Fibroblast of skin of left biceps (primary cell): ENCODE results near the gene LAMB4.

Experiments
- DNase-seq, 2 experiments: peaks; one replicate each; pipeline ENCODE4 v3.0.0-alpha.2; 2013; ENCODE audit warnings: low read depth in 2 of 2

Gene LAMB4

GRCh38 chr7:108079648-108080591, 50.2 kb downstream of the LAMB4 start:
- DNase-seq, result peak; percentile 97 to 98

- DNase-seq, result no peak
Observed at GRCh38 chr7:108079276-108079647, 50.9 kb downstream of the LAMB4 start.

- DNase-seq, result no peak
Observed at GRCh38 chr7:108078691-108079090, 51.5 kb downstream of the LAMB4 start.

GRCh38 chr7:108078211-108078673, 51.9 kb downstream of the LAMB4 start:
- DNase-seq, result no peak

DNA sequence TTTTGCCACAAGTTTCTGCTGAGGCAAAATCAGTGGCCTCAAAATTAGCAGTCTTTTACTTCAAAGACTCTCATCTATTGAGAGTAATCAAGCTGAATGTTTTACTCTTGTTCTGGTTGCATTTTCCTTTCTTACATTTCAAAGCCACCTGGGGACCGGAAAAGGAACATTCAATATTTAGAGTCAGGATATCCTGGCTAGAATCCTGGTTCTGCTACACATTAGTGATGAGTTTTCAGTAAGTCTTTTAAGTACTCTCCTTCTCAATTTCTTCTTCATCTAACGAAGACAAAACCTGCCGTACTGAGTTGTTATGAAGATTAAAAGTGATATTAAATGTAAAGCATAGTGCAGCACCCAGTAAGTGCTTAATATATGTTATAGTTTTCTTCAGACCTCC, 52.5 kb downstream of the LAMB4 start:
- DNase-seq, result no peak

DNA sequence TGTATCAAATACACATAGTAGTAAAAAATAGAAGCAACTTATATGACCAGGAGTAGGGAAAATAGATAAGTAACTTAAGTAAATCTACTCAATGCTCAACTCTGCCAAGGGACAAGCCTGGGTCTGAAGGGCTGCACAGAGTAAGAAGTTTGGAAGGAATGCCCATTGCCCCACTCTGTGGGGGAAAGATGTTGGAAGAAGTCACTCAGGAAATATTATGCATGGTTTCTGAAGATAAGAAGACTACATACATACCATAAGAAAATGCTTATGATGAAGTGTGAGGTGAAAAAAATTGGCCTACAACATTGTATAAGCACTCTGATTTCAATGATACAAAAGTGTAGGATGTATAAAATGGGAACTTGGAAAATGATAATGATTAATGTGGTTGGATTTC, 54.0 kb downstream of the LAMB4 start:
- DNase-seq, result no peak

- DNase-seq, result no peak
Observed at GRCh38 chr7:108073305-108074070, 56.7 kb downstream of the LAMB4 start.

- DNase-seq, result no peak
Observed at GRCh38 chr7:108072739-108073138, 57.4 kb downstream of the LAMB4 start.

DNA sequence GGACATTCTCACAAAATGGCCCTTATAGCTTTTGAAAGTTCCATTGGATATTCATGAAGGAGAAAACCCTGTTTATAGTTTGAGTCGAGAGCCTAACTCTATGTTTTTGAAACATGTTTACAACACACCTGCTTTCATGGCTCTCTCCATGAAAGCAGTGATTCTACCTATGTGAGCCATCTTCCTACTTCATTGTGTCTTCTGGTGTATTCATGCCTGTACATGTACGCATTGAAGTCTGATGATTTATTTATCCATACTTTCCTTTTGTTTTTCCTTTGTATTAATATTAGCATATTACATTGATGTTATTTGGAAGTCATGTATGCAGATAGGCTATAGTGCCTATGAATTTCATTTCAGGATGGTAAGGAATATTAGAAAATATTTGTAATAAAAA, 58.0 kb downstream of the LAMB4 start:
- no peak for DNase-seq

DNA sequence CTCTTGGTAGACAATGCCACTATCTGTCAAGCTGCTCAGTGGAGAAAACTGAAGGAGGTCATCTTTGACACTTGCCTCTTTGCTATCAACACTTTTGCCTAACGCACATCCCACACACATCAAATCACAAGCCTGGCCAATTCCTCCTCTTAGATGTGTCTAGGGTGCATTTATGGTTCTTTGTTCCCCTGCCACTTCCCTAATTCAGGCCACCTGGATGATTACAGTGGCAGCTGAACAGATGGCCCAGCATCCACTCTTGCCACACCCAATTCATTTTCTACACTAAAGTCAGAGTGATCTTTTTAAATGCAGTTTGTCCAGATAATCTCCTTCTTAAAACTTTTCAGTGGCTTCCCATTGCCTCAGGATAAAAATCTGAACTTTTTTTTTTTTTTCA, 58.6 kb downstream of the LAMB4 start:
- no peak for DNase-seq

GRCh38 chr7:108069646-108070045, 60.5 kb downstream of the LAMB4 start:
- no peak for DNase-seq

- no peak for DNase-seq
Observed at GRCh38 chr7:108067844-108068243, 62.3 kb downstream of the LAMB4 start.

- DNase-seq, result no peak
Observed at GRCh38 chr7:108066486-108066885, 63.7 kb downstream of the LAMB4 start.

DNA sequence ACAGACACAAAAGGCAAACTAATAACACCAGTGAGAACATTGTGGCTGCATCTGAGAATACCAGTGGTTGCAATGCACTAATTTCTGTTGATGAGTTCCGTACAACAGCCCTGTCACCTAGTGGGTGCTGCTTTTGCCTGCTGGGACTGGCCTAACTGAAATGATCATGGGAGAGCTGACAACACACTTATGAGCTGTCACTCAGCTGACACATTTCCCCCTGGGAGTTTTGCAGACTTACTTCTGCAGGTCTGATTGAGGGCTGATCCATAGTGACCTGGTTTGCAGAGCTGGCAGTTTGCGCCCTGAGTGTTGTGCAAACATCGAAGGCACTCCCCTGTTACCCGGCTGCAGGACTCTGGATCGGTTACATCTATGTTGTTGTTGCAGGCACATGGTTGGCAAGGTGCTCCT, 66.6 kb downstream of the LAMB4 start:
- DNase-seq, result no peak

GRCh38 chr7:108062250-108063014, 67.7 kb downstream of the LAMB4 start:
- DNase-seq, result no peak

GRCh38 chr7:108059526-108059925, 70.6 kb downstream of the LAMB4 start:
- DNase-seq, result no peak

DNA sequence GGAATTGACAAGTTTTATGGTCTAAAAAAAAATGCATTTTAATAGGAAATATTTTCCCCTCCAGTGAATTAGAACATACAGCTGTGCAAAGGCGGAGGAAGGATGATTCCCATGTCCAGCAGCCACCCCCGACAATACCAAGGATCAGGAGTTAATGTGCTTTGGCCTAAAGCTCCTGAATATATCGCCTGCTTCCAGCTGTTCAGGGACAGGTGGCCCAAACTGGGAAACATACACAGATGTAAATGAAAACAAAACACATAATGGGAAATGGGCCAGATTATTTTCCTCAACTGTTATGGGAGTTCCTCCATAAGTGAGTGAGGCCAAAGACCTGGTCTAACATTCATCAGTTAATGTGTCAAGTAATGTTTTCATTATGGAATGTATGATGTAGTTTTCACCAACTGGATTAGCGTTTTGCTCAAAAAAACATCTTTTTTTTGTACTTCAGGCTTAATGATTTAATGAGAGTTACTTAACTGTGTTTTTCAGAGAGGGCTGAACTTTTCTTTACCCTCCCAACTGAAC, 72.1 kb downstream of the LAMB4 start:
- no peak for DNase-seq

DNA sequence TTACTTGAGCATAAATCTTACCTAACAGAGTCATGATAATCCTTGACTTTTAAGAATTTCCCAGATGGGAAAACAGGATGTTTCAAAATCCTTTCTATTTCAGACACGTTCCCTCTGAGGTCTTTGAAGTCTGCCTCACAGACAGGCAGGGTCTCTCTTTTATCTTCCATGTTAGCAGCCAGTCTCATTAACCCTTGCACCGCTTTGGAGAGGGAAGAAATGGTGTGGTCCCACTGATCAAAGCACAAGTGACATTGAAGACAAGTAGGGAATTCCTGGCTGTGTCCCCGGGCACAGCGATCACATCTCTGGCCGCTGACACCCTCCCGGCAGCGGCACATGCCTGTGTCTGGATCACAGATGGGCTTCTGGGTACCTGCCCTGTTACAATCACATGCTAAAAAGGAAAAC, 74.5 kb downstream of the LAMB4 start:
- no peak for DNase-seq

GRCh38 chr7:108054537-108054936, 75.6 kb downstream of the LAMB4 start:
- DNase-seq, result no peak

DNA sequence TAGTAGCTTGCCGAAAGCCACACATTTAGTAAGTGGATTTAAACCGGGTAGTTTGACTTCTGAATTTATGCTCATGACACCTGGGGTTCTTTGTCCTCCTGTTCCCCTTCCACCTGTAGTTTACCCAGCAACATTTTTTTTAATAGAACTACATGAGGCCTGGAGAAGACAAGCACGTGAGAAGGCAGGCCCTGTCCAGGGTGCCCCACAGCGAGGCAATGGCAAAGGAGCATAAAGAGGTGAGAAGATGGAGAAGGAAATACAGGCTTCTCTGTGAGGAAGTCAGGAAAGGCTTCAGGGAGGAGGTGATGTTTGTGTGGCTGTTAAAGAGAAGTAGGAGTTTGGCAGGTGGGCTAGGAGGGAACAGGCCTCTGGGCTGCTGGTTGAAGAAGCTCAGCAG, 76.9 kb downstream of the LAMB4 start:
- DNase-seq, result no peak

DNA sequence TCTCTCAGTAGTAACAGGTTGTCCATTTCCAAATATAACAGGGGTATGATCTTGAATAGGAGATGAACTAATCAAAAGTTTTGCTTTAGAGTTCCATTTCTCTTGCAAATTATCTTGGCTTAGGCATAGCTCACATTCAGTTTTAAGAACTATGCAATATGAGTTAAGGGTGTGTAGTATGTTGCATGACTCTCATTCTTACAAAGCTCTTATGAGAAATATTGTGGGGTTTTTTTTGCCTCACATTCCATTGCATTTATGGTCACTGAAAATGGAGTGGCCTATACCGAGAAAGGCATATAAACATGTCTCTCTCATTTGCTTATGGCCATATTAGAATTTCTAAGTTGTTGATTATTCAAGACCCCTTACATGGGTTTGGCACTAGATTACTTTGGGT, 78.7 kb downstream of the LAMB4 start:
- DNase-seq, result no peak

DNA sequence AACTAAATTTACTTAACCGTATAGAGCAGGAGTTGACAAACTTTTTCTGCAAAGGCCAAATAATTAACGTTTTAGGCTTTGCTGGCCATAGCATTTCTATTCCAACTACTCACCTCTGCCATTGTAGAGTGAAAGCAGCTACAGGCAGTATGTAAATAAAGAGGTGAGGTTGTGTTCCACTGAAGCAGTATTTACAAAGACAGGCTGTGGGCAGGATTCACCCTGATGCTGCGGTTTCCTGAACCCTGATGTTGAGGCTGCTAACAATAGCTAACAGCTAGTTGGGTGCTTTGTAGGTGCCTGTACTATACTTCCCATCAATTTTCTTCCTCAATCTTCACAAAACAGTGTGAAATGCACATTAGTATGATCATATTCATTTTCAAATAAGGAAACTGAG, 80.2 kb downstream of the LAMB4 start:
- no peak for DNase-seq
